HEK293 (cell line): Measurements from ENCODE around the gene TIE1.

Experiments used
- GLIS1 ChIP-seq: fragments of 450-650 bp; formaldehyde crosslinking; IDR thresholded peaks from 2 replicates; pipeline ENCODE4 v1.5.1; 2016; ENCODE audit warnings: missing biosample characterization, missing genetic modification characterization
- HOXA7 ChIP-seq: sonication (generic); formaldehyde crosslinking; IDR thresholded peaks from 2 replicates; pipeline ENCODE4 v1.8.1; 2022; ENCODE audit warnings: missing genetic modification reagents, borderline replicate concordance
- HOXD13 ChIP-seq: sonication (generic); formaldehyde crosslinking; IDR thresholded peaks from 2 replicates; pipeline ENCODE4 v1.8.0; 2022; ENCODE audit warnings: missing genetic modification reagents, borderline replicate concordance
- INSM2 ChIP-seq: fragments of 450-650 bp; formaldehyde crosslinking; IDR thresholded peaks from 2 replicates; pipeline ENCODE4 v1.5.1; 2016; ENCODE audit warnings: missing biosample characterization, missing genetic modification characterization
- PBX3 ChIP-seq: sonication (generic); formaldehyde crosslinking; IDR thresholded peaks from 2 replicates; pipeline ENCODE4 v1.8.1; 2022; ENCODE audit warnings: mild to moderate bottlenecking, moderate library complexity, missing genetic modification reagents
- PRDM10 ChIP-seq: fragments of 450-650 bp; formaldehyde crosslinking; IDR thresholded peaks from 2 replicates; pipeline ENCODE4 v1.5.1; 2016; ENCODE audit warnings: missing biosample characterization, missing genetic modification characterization
- REPIN1 ChIP-seq: fragments of 450-650 bp; formaldehyde crosslinking; IDR thresholded peaks from 2 replicates; pipeline ENCODE4 v1.5.1; 2017; ENCODE audit warnings: missing biosample characterization, missing genetic modification characterization, low read depth
- SP3 ChIP-seq: fragments of 450-650 bp; formaldehyde crosslinking; IDR thresholded peaks from 2 replicates; pipeline ENCODE4 v1.5.1; 2016; ENCODE audit warnings: missing biosample characterization, missing genetic modification characterization
- SP7 ChIP-seq: fragments of 450-650 bp; formaldehyde crosslinking; IDR thresholded peaks from 2 replicates; pipeline ENCODE4 v1.5.1; 2016; ENCODE audit warnings: missing biosample characterization, missing genetic modification characterization
- YY2 ChIP-seq: fragments of 450-650 bp; formaldehyde crosslinking; IDR thresholded peaks from 2 replicates; pipeline ENCODE4 v1.5.1; 2016; ENCODE audit warnings: missing biosample characterization, missing genetic modification characterization
- ZBTB17 ChIP-seq: fragments of 450-650 bp; formaldehyde crosslinking; IDR thresholded peaks from 2 replicates; pipeline ENCODE4 v1.5.1; 2016; ENCODE audit warnings: missing biosample characterization, missing genetic modification characterization
- ZBTB7A ChIP-seq: fragments of 450-650 bp; formaldehyde crosslinking; IDR thresholded peaks from 2 replicates; pipeline ENCODE4 v1.5.1; 2016; ENCODE audit warnings: low read depth, missing biosample characterization, missing genetic modification characterization
- ZIC2 ChIP-seq: fragments of 450-650 bp; formaldehyde crosslinking; IDR thresholded peaks from 2 replicates; pipeline ENCODE4 v1.5.1; 2016; ENCODE audit warnings: missing biosample characterization, missing genetic modification characterization
- ZNF155 ChIP-seq: fragments of 450-650 bp; formaldehyde crosslinking; IDR thresholded peaks from 2 replicates; pipeline ENCODE4 v1.5.1; 2016; ENCODE audit warnings: missing biosample characterization, missing genetic modification characterization
- ZNF157 ChIP-seq: fragments of 450-650 bp; formaldehyde crosslinking; IDR thresholded peaks from 2 replicates; pipeline ENCODE4 v1.5.1; 2016; ENCODE audit warnings: missing biosample characterization, missing genetic modification characterization
- ZNF202 ChIP-seq: fragments of 450-650 bp; formaldehyde crosslinking; IDR thresholded peaks from 2 replicates; pipeline ENCODE4 v1.5.1; 2016; ENCODE audit warnings: missing biosample characterization, missing genetic modification characterization, borderline replicate concordance
- ZNF366 ChIP-seq: fragments of 450-650 bp; formaldehyde crosslinking; conservative IDR thresholded peaks from 2 replicates; pipeline ENCODE4 v1.5.1; 2016; ENCODE audit warnings: missing biosample characterization, missing genetic modification characterization
- ZNF433 ChIP-seq: fragments of 450-650 bp; formaldehyde crosslinking; IDR thresholded peaks from 2 replicates; pipeline ENCODE4 v1.5.1; 2016; ENCODE audit warnings: missing biosample characterization, missing genetic modification characterization, low read depth
- ZNF510 ChIP-seq: fragments of 450-650 bp; formaldehyde crosslinking; IDR thresholded peaks from 2 replicates; pipeline ENCODE4 v1.5.1; 2018; ENCODE audit warnings: mild to moderate bottlenecking, missing genetic modification characterization, missing biosample characterization; ENCODE audit not compliant: insufficient replicate concordance
- ZNF544 ChIP-seq: fragments of 450-650 bp; formaldehyde crosslinking; IDR thresholded peaks from 2 replicates; pipeline ENCODE4 v1.5.0; 2017; ENCODE audit warnings: missing biosample characterization, missing genetic modification characterization
- ZNF555 ChIP-seq: fragments of 450-650 bp; formaldehyde crosslinking; conservative IDR thresholded peaks from 2 replicates; pipeline ENCODE4 v1.5.1; 2017; ENCODE audit warnings: missing biosample characterization, mild to moderate bottlenecking, missing genetic modification characterization, inconsistent platforms
- ZNF621 ChIP-seq: fragments of 450-650 bp; formaldehyde crosslinking; IDR thresholded peaks from 2 replicates; pipeline ENCODE4 v1.5.1; 2017; ENCODE audit warnings: missing biosample characterization, missing genetic modification characterization
- ZNF645 ChIP-seq: fragments of 450-650 bp; formaldehyde crosslinking; IDR thresholded peaks from 2 replicates; pipeline ENCODE4; 2016; ENCODE audit warnings: missing biosample characterization, missing genetic modification characterization
- ZNF670 ChIP-seq: fragments of 450-650 bp; formaldehyde crosslinking; IDR thresholded peaks from 2 replicates; pipeline ENCODE4 v1.5.1; 2016; ENCODE audit warnings: missing biosample characterization, missing genetic modification characterization, low read depth
- ZNF701 ChIP-seq: fragments of 450-650 bp; formaldehyde crosslinking; IDR thresholded peaks from 2 replicates; pipeline ENCODE4 v1.5.1; 2016; ENCODE audit warnings: missing biosample characterization, missing genetic modification characterization
- ZNF707 ChIP-seq: fragments of 450-650 bp; formaldehyde crosslinking; IDR thresholded peaks from 2 replicates; pipeline ENCODE4 v1.5.1; 2016; ENCODE audit warnings: missing biosample characterization, missing genetic modification characterization
- ZSCAN16 ChIP-seq: fragments of 450-650 bp; formaldehyde crosslinking; IDR thresholded peaks from 2 replicates; pipeline ENCODE4 v1.5.1; 2016; ENCODE audit warnings: missing biosample characterization, missing genetic modification characterization
- ZSCAN23 ChIP-seq: fragments of 450-650 bp; formaldehyde crosslinking; IDR thresholded peaks from 2 replicates; pipeline ENCODE4 v1.5.1; 2016; ENCODE audit warnings: missing biosample characterization, missing genetic modification characterization
- ZXDB ChIP-seq: fragments of 450-650 bp; formaldehyde crosslinking; IDR thresholded peaks from 2 replicates; pipeline ENCODE4 v1.5.1; 2016; ENCODE audit warnings: missing biosample characterization, missing genetic modification characterization
- TF ChIP-seq, protein P1 (sequence below): fragments of 450-650 bp; formaldehyde crosslinking; IDR thresholded peaks from 2 replicates; pipeline ENCODE4 v1.5.1; 2016; ENCODE audit warnings: missing biosample characterization, missing genetic modification characterization
- TF ChIP-seq, protein P2 (sequence below): fragments of 450-650 bp; formaldehyde crosslinking; IDR thresholded peaks from 2 replicates; pipeline ENCODE4 v1.5.1; 2017; ENCODE audit warnings: missing biosample characterization, missing genetic modification characterization

TIE1 gene

GRCh38 chr1:43348809-43349593, 48.2 kb downstream of the TIE1 start (continued):
- TF ChIP-seq ZBTB17 (tag by site-specific recombination) (no peak), ZNF555 (tag by site-specific recombination) (no peak), ZIC2 (tag by site-specific recombination) (0 out of 2 replicates have a peak, but pooled peaks have one; percentile 21), PBX3 (CRISPR knock-in tag) (0 out of 2 replicates have a peak, but pooled peaks have one; percentile 19), INSM2 (tag by site-specific recombination) (no peak), ZXDB (tag by site-specific recombination) (peak; percentile 58), ZNF707 (tag by site-specific recombination) (no peak), SP7 (tag by site-specific recombination) (peak; percentile 42), YY2 (tag by site-specific recombination) (0 out of 2 replicates have a peak, but pooled peaks have one; percentile 18), GLIS1 (tag by site-specific recombination) (peak; percentile 24; the same call in 1 of the 2 replicates), ZNF155 (tag by site-specific recombination) (no peak), ZBTB7A (no peak), SP3 (tag by site-specific recombination) (peak; percentile 98), ZNF433 (tag by site-specific recombination) (no peak), ZNF621 (tag by site-specific recombination) (no peak), ZNF202 (tag by site-specific recombination) (no peak), HOXA7 (CRISPR knock-in tag) (no peak), ZNF544 (tag by site-specific recombination) (no peak), HOXD13 (no peak), ZNF645 (tag by site-specific recombination) (no peak), ZNF157 (tag by site-specific recombination) (no peak), ZNF701 (no peak), ZNF366 (tag by site-specific recombination) (no peak), PRDM10 (tag by site-specific recombination) (peak; percentile 67), ZSCAN16 (no peak), ZSCAN23 (no peak), REPIN1 (tag by site-specific recombination) (no peak), ZNF510 (tag by site-specific recombination) (no peak), ZNF670 (no peak)
- TF ChIP-seq, protein P1, sequence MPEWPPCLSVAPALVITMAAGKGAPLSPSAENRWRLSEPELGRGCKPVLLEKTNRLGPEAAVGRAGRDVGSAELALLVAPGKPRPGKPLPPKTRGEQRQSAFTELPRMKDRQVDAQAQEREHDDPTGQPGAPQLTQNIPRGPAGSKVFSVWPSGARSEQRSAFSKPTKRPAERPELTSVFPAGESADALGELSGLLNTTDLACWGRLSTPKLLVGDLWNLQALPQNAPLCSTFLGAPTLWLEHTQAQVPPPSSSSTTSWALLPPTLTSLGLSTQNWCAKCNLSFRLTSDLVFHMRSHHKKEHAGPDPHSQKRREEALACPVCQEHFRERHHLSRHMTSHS (tag by site-specific recombination), result no peak
- TF ChIP-seq, protein P2, sequence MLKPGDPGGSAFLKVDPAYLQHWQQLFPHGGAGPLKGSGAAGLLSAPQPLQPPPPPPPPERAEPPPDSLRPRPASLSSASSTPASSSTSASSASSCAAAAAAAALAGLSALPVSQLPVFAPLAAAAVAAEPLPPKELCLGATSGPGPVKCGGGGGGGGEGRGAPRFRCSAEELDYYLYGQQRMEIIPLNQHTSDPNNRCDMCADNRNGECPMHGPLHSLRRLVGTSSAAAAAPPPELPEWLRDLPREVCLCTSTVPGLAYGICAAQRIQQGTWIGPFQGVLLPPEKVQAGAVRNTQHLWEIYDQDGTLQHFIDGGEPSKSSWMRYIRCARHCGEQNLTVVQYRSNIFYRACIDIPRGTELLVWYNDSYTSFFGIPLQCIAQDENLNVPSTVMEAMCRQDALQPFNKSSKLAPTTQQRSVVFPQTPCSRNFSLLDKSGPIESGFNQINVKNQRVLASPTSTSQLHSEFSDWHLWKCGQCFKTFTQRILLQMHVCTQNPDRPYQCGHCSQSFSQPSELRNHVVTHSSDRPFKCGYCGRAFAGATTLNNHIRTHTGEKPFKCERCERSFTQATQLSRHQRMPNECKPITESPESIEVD (tag by site-specific recombination), result no peak
